ENCODE measurements around the gene DTNBP1.

DTNBP1 gene

DNA sequence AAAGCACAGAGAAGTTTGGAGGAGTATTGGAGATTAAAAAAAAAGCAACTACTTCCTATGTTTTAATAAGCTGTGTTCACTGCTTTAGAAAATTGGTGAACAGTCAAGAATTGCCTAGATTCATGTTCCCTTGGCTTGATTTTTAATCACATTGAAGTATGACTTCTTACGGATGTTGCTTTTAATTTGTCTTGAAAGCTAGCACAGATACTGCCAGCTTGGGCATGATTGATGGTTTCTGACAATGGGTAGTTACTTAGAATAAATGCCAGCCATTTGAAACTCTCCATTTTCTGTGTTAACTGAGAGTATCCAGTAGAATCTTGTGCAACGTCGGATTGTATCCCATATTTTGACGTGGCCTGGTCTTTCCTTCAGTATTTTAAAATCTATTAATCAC is 178.0 kb downstream of the DTNBP1 start:
- Histone ChIP-seq H3K4ac (ENCODE audit: low read depth, low read length) (no peak overlapping the region), H2BK120ac (ENCODE audit: low read depth, low read length) (no peak overlapping the region), H2BK5ac (ENCODE audit: low read length) (no peak overlapping the region), H2BK15ac (replicated peaks; ENCODE audit: low read depth) (no peak overlapping the region), H4K5ac (ENCODE audit: low read length) (no peak overlapping the region), H3K4me2 (ENCODE audit: low read length) (no peak overlapping the region), H3K4me3 (ENCODE audit: low read length) (no peak overlapping the region), H3K79me2 (ENCODE audit: control insufficient read depth, insufficient read depth, low read length) (peaks cover 33% of the 10 kb centered on the region), H4K8ac (ENCODE audit: low read depth, low read length) (no peak overlapping the region), H2AK5ac (ENCODE audit: low read length) (no peak overlapping the region), H3K27ac (ENCODE audit: low read depth, low read length) (no peak overlapping the region), H3K56ac (ENCODE audit: low read length) (no peak overlapping the region), H3K36me3 (ENCODE audit: control insufficient read depth, insufficient read depth, low read length) (peaks cover 3% of the 10 kb centered on the region), H3K23ac (ENCODE audit: low read length) (no peak overlapping the region), H3K9ac (ENCODE audit: low read length) (no peak overlapping the region), H3K18ac (ENCODE audit: low read length) (no peak overlapping the region), H3K4me1 (ENCODE audit: control insufficient read depth, low read depth, low read length) (peaks cover 1% of the 10 kb centered on the region), H3K79me1 (ENCODE audit: low read length) (peaks cover 10% of the 10 kb centered on the region), H3K27me3 (ENCODE audit: insufficient read depth, low read length, poor library complexity) (no peaks in the 10 kb centered on the region)
- no peak for DNase-seq
- no CpG with 5 or more reads among the region's 4 CpGs for WGBS (ENCODE audit: extremely low coverage, insufficient coverage, low lambda C conversion rate)

GRCh38 chr6:15484140-15484539 is 178.7 kb downstream of the DTNBP1 start:
- no peak overlapping the region for H3K18ac ChIP-seq (ENCODE audit: low read length)
- no peak for DNase-seq
- peaks cover 4% of the 10 kb centered on the region for H3K4me1 ChIP-seq (ENCODE audit: control insufficient read depth, low read depth, low read length)
- no peak overlapping the region for H3K4me2 ChIP-seq (ENCODE audit: low read length)
- no CpG with 5 or more reads among the region's 3 CpGs for WGBS (ENCODE audit: extremely low coverage, insufficient coverage, low lambda C conversion rate)
- H2BK5ac ChIP-seq (ENCODE audit: low read length): no peak overlapping the region
- no peak overlapping the region for H4K8ac ChIP-seq (ENCODE audit: low read depth, low read length)
- no peak overlapping the region for H2BK120ac ChIP-seq (ENCODE audit: low read depth, low read length)
- H4K5ac ChIP-seq (ENCODE audit: low read length): no peak overlapping the region
- H3K4ac ChIP-seq (ENCODE audit: low read depth, low read length): no peak overlapping the region
- no peaks in the 10 kb centered on the region for H3K27me3 ChIP-seq (ENCODE audit: insufficient read depth, low read length, poor library complexity)
- H2AK5ac ChIP-seq (ENCODE audit: low read length): no peak overlapping the region
- no peak overlapping the region for H3K4me3 ChIP-seq (ENCODE audit: low read length)
- no peak overlapping the region for H3K9ac ChIP-seq (ENCODE audit: low read length)
- H3K23ac ChIP-seq (ENCODE audit: low read length): no peak overlapping the region
- H3K36me3 ChIP-seq (ENCODE audit: control insufficient read depth, insufficient read depth, low read length): peaks cover 3% of the 10 kb centered on the region
- no peak overlapping the region for H2BK15ac ChIP-seq (replicated peaks; ENCODE audit: low read depth)
- no peak overlapping the region for H3K56ac ChIP-seq (ENCODE audit: low read length)
- peaks cover 36% of the 10 kb centered on the region for H3K79me2 ChIP-seq (ENCODE audit: control insufficient read depth, insufficient read depth, low read length)
- peaks cover 13% of the 10 kb centered on the region for H3K79me1 ChIP-seq (ENCODE audit: low read length)
- H3K27ac ChIP-seq (ENCODE audit: low read depth, low read length): no peak overlapping the region

DNA sequence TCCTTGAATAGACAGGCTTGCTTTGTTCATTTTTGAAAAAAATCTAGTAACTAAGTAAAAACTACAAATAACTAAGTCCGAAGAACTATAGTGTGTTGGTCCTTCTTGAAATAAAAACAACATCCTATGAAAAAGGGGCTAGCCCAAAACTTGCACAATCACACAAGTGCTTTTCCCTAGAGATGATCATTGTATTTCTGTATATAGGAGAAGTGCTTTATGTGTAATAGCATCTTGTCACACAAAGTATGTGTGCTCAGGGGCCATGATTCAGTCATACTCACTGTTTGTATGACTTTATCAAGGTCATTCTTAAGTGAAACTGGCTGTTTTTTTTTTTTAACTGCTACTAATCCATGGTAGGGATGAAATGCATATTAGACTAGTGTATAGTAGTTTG is 179.8 kb downstream of the DTNBP1 start:
- no peak overlapping the region for H4K8ac ChIP-seq (ENCODE audit: low read depth, low read length)
- H3K79me1 ChIP-seq (ENCODE audit: low read length): peaks cover 19% of the 10 kb centered on the region
- H2BK15ac ChIP-seq (replicated peaks; ENCODE audit: low read depth): no peak overlapping the region
- no peak overlapping the region for H3K4ac ChIP-seq (ENCODE audit: low read depth, low read length)
- no peaks in the 10 kb centered on the region for H3K36me3 ChIP-seq (ENCODE audit: control insufficient read depth, insufficient read depth, low read length)
- no peaks in the 10 kb centered on the region for H3K27me3 ChIP-seq (ENCODE audit: insufficient read depth, low read length, poor library complexity)
- H2AK5ac ChIP-seq (ENCODE audit: low read length): no peak overlapping the region
- H3K4me1 ChIP-seq (ENCODE audit: control insufficient read depth, low read depth, low read length): peaks cover 4% of the 10 kb centered on the region
- no peak overlapping the region for H2BK120ac ChIP-seq (ENCODE audit: low read depth, low read length)
- no peak overlapping the region for H3K4me3 ChIP-seq (ENCODE audit: low read length)
- no peak overlapping the region for H3K18ac ChIP-seq (ENCODE audit: low read length)
- H2BK5ac ChIP-seq (ENCODE audit: low read length): no peak overlapping the region
- DNase-seq: no peak
- no peak overlapping the region for H3K23ac ChIP-seq (ENCODE audit: low read length)
- no CpG with 5 or more reads among the region's 1 CpG for WGBS (ENCODE audit: extremely low coverage, insufficient coverage, low lambda C conversion rate)
- H3K79me2 ChIP-seq (ENCODE audit: control insufficient read depth, insufficient read depth, low read length): peaks cover 44% of the 10 kb centered on the region
- H3K9ac ChIP-seq (ENCODE audit: low read length): no peak overlapping the region
- no peak overlapping the region for H3K4me2 ChIP-seq (ENCODE audit: low read length)
- no peak overlapping the region for H3K56ac ChIP-seq (ENCODE audit: low read length)
- no peak overlapping the region for H4K5ac ChIP-seq (ENCODE audit: low read length)
- H3K27ac ChIP-seq (ENCODE audit: low read depth, low read length): no peak overlapping the region

DNA sequence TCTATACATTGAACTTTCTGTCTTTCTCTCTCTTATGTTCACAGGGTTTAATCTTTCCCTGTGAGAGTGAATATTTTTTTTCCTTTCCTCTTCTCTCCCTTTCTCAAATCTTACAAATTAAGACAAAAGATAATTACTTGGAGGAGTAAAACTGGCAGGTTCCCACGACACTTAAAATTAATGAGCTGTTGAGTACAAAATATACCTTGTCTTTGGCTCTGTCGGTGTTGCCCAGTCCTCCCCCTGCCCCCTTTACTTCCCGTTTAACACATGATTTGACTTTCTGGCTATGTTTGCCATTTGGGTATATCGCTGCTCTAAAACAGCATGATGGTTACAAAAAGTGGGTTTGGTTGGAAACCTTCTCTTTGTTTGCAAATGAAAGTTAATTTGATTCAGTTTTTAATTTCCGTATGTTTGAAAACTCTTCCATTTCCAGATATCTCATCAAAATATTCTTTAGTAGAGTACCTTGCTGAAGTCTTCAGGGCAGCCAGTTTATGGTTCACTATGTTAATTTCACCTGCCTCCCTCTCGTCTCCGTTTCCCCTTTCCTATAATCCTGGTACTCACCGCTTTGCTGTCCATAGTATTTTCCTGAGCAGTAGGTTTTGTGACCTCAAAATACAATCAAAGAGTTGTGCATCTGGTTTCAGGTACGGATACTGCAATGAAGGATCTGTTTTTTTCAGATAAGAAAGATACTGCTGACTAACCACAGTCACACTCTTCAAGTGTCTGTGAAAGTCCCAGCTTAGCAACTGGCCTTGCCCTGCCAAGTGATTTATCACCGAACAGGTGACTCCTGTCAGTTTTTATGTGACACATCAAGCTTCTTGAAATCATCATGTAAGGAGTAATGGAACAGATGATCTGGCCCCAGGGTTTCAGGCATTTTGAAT is 181.2 kb downstream of the DTNBP1 start:
- H3K4me3 ChIP-seq (ENCODE audit: low read length): no peak overlapping the region
- H3K4me1 ChIP-seq (ENCODE audit: control insufficient read depth, low read depth, low read length): peaks cover 4% of the 10 kb centered on the region
- H3K9ac ChIP-seq (ENCODE audit: low read length): no peak overlapping the region
- H2BK5ac ChIP-seq (ENCODE audit: low read length): no peak overlapping the region
- H2BK15ac ChIP-seq (replicated peaks; ENCODE audit: low read depth): no peak overlapping the region
- H4K5ac ChIP-seq (ENCODE audit: low read length): no peak overlapping the region
- no CpG with 5 or more reads among the region's 10 CpGs for WGBS (ENCODE audit: extremely low coverage, insufficient coverage, low lambda C conversion rate)
- peaks cover 55% of the 10 kb centered on the region for H3K79me2 ChIP-seq (ENCODE audit: control insufficient read depth, insufficient read depth, low read length)
- H3K56ac ChIP-seq (ENCODE audit: low read length): no peak overlapping the region
- H4K8ac ChIP-seq (ENCODE audit: low read depth, low read length): no peak overlapping the region
- H2BK120ac ChIP-seq (ENCODE audit: low read depth, low read length): no peak overlapping the region
- H2AK5ac ChIP-seq (ENCODE audit: low read length): no peak overlapping the region
- no peak overlapping the region for H3K23ac ChIP-seq (ENCODE audit: low read length)
- H3K79me1 ChIP-seq (ENCODE audit: low read length): peaks cover 19% of the 10 kb centered on the region
- no peak overlapping the region for H3K4ac ChIP-seq (ENCODE audit: low read depth, low read length)
- H3K18ac ChIP-seq (ENCODE audit: low read length): no peak overlapping the region
- DNase-seq: peak; percentile 26
- no peaks in the 10 kb centered on the region for H3K27me3 ChIP-seq (ENCODE audit: insufficient read depth, low read length, poor library complexity)
- no peak overlapping the region for H3K27ac ChIP-seq (ENCODE audit: low read depth, low read length)
- H3K36me3 ChIP-seq (ENCODE audit: control insufficient read depth, insufficient read depth, low read length): no peaks in the 10 kb centered on the region
- no peak overlapping the region for H3K4me2 ChIP-seq (ENCODE audit: low read length)

GRCh38 chr6:15480525-15480924 is 182.3 kb downstream of the DTNBP1 start:
- Histone ChIP-seq H3K4me1 (ENCODE audit: control insufficient read depth, low read depth, low read length) (peaks cover 4% of the 10 kb centered on the region), H3K4me2 (ENCODE audit: low read length) (no peak overlapping the region), H3K18ac (ENCODE audit: low read length) (no peak overlapping the region), H3K36me3 (ENCODE audit: control insufficient read depth, insufficient read depth, low read length) (no peaks in the 10 kb centered on the region), H3K79me2 (ENCODE audit: control insufficient read depth, insufficient read depth, low read length) (peaks cover 53% of the 10 kb centered on the region), H2BK5ac (ENCODE audit: low read length) (no peak overlapping the region), H2BK120ac (ENCODE audit: low read depth, low read length) (no peak overlapping the region), H3K9ac (ENCODE audit: low read length) (no peak overlapping the region), H3K4me3 (ENCODE audit: low read length) (no peak overlapping the region), H3K27ac (ENCODE audit: low read depth, low read length) (no peak overlapping the region), H2AK5ac (ENCODE audit: low read length) (no peak overlapping the region), H4K8ac (ENCODE audit: low read depth, low read length) (no peak overlapping the region), H3K23ac (ENCODE audit: low read length) (no peak overlapping the region), H3K79me1 (ENCODE audit: low read length) (peaks cover 17% of the 10 kb centered on the region), H3K27me3 (ENCODE audit: insufficient read depth, low read length, poor library complexity) (no peaks in the 10 kb centered on the region), H2BK15ac (replicated peaks; ENCODE audit: low read depth) (no peak overlapping the region), H4K5ac (ENCODE audit: low read length) (no peak overlapping the region), H3K56ac (ENCODE audit: low read length) (no peak overlapping the region), H3K4ac (ENCODE audit: low read depth, low read length) (no peak overlapping the region)
- WGBS (ENCODE audit: extremely low coverage, insufficient coverage, low lambda C conversion rate): no CpG with 5 or more reads among the region's 7 CpGs
- no peak for DNase-seq

All from mesendoderm (in vitro differentiated cells).